Body of pancreas (tissue), 4 donors: ENCODE data around the gene TOB2. TPM values are rescaled to one million over a fixed set of nuclear protein-coding genes. Genes with fewer than 3 reads are reported as not detected.
A peak's percentile ranks its signal among the peaks of the same experiment; 100 is the strongest.

Experiments
- ATAC-seq: fragments of 150-250 bp; one replicate; pipeline ENCODE4 v1.9.1; 2016
- DNase-seq, 4 donors: peaks; one replicate each; pipeline ENCODE4 v3.0.0-alpha.2; 2019
- H3K27ac ChIP-seq, 4 donors: fragments of 200-600 bp; sonication (generic); 1 replicate in 3 of 4; 2 replicates in 1 of 4; pipeline versions ENCODE4 v1.5.1 to v1.6.1; 2016 to 2019; ENCODE audit warnings: mild to moderate bottlenecking in 1 of 4, mixed read lengths in 1 of 4, moderate library complexity in 1 of 4
- H3K27me3 ChIP-seq, 2 donors: fragments of 200-600 bp; sonication (generic); one replicate each; pipeline ENCODE4 v1.6.0; 2016; ENCODE audit warnings: mild to moderate bottlenecking in 1 of 2
- H3K36me3 ChIP-seq, 2 donors: fragments of 200-600 bp; sonication (generic); replicated peaks in 1 of 2; 2 replicates each; pipeline ENCODE4 v1.5.1; 2016; ENCODE audit warnings: low read depth in 2 of 2; ENCODE audit not compliant: insufficient read depth in 1 of 2
- H3K4me1 ChIP-seq: fragments of 200-600 bp; sonication (generic); one replicate; pipeline ENCODE4 v1.6.0; 2016
- H3K4me3 ChIP-seq, 2 donors: fragments of 200-600 bp; sonication (generic); 1 replicate in 1 of 2; 2 replicates in 1 of 2; pipeline ENCODE4 v1.5.1; 2016 to 2019
- H3K9me3 ChIP-seq, 3 donors: fragments of 200-600 bp; sonication (generic); 1 replicate in 2 of 3; 2 replicates in 1 of 3; pipeline ENCODE4 v1.5.1; 2016
- CTCF ChIP-seq, 7 experiments: fragments of 450-650 bp in 4 of 7; fragments of 200-600 bp in 3 of 7; sonication (generic) in 3 of 7; IDR thresholded peaks; one replicate each; pipeline ENCODE4 v1.5.1; 2016 to 2019; ENCODE audit warnings: antibody characterized with exemption in 7 of 7
- POLR2A ChIP-seq, 3 donors: fragments of 450-650 bp; IDR thresholded peaks; one replicate each; pipeline ENCODE4 v1.6.1; 2016; ENCODE audit warnings: antibody characterized with exemption in 3 of 3, mild to moderate bottlenecking in 2 of 3
- WGBS, 2 donors: methylation state at CpG; one replicate each; pipeline ENCODE4 v1.1.5; 2017; 5-methylcytosine and 5-hydroxymethylcytosine counted together
- intact Hi-C: fragments of 100-400 bp; cut with DNase I; formaldehyde crosslinking; loops from one replicate; pipeline ENCODE4 v1.15.1; 2023
- total RNA-seq, 2 donors: library from RNA; depleted of rRNA; stranded (reverse); fragments of >200 nt; gene quantifications; one replicate each; pipeline ENCODE4 v1.1.0, GENCODE V29; 2016

Gene TOB2
- total RNA-seq, 2 donors from 2014 or later, result 23.1 to 27.2 TPM

- Histone ChIP-seq H3K9me3 (no peaks in the 10 kb centered on the region), H3K27ac (peak overlapping the region; percentile 99 to 100 (median 100)), H3K36me3 (no peaks in the 10 kb centered on the region), H3K4me3 (peak overlapping the region; percentile 55 to 75), H3K4me1 (peaks cover 16% of the 10 kb centered on the region), H3K27me3 (no peaks in the 10 kb centered on the region)
- TF ChIP-seq POLR2A (IDR thresholded peaks at IDR 0.05) (peak; percentile 82 to 94 (median 84)), CTCF (IDR thresholded peaks at IDR 0.05) (peak in 1 of 7 experiments; percentile 5)
- ATAC-seq, result peak; percentile 80
- 0% methylated on average over 25 to 28 of the region's 28 CpGs for WGBS, 2 donors
- intact Hi-C loops, result no loop called here
- DNase-seq, result peak; percentile 94 to 98 (median 96)
Observed at GRCh38 chr22:41448189-41448808, 1.7 kb upstream of the TOB2 start.

GRCh38 chr22:41447435-41448188, 1.0 kb upstream of the TOB2 start:
- Histone ChIP-seq H3K4me3 (peak overlapping the region; percentile 75 to 97), H3K4me1 (peaks cover 23% of the 10 kb centered on the region), H3K9me3 (no peaks in the 10 kb centered on the region), H3K27ac (peak overlapping the region; percentile 99 to 100 (median 100)), H3K36me3 (no peaks in the 10 kb centered on the region), H3K27me3 (no peaks in the 10 kb centered on the region)
- peak; percentile 68 to 77 (median 76) for DNase-seq
- intact Hi-C loops, result no loop called here
- WGBS, 2 donors, result 0 to 1% methylated on average over 32 to 63 of the region's 63 CpGs
- TF ChIP-seq POLR2A (IDR thresholded peaks at IDR 0.05) (no peak), CTCF (IDR thresholded peaks at IDR 0.05) (peak in 1 of 7 experiments; percentile 2)
- peak; percentile 27 for ATAC-seq

GRCh38 chr22:41446057-41446501, 522 bp downstream of the TOB2 start:
- no peak for ATAC-seq
- intact Hi-C loops, result no loop called here
- peak overlapping the region; percentile 99 to 100 (median 100) for H3K27ac ChIP-seq
- TF ChIP-seq POLR2A (IDR thresholded peaks at IDR 0.05), result no peak
- TF ChIP-seq CTCF (IDR thresholded peaks at IDR 0.05), result no peak
- peaks cover 37% of the 10 kb centered on the region for H3K4me1 ChIP-seq
- WGBS, 2 donors, result 1% methylated on average over 18 to 30 of the region's 34 CpGs
- DNase-seq, result peak; percentile 38 to 52 (median 44)
- H3K4me3 ChIP-seq, result peak overlapping the region; percentile 80 to 97
- no peaks in the 10 kb centered on the region for H3K9me3 ChIP-seq
- no peaks in the 10 kb centered on the region for H3K27me3 ChIP-seq
- H3K36me3 ChIP-seq, result no peaks in the 10 kb centered on the region

GRCh38 chr22:41445129-41446056, 1.2 kb downstream of the TOB2 start:
- DNase-seq (peak in 3 of 4 donors; percentile 33 to 45 (median 35)), ATAC-seq (no peak)
- peak overlapping the region; percentile 99 to 100 (median 100) for H3K27ac ChIP-seq
- 0 to 1% methylated on average over 22 of the region's 22 CpGs for WGBS, 2 donors
- TF ChIP-seq CTCF (IDR thresholded peaks at IDR 0.05) (no peak), POLR2A (IDR thresholded peaks at IDR 0.05) (peak in 1 of 3 donors; percentile 5)
- H3K4me3 ChIP-seq, result peak overlapping the region; percentile 80 to 97
- H3K9me3 ChIP-seq, result no peaks in the 10 kb centered on the region
- intact Hi-C loops, result no loop called here
- no peaks in the 10 kb centered on the region for H3K36me3 ChIP-seq
- peaks cover 43% of the 10 kb centered on the region for H3K4me1 ChIP-seq
- H3K27me3 ChIP-seq, result no peaks in the 10 kb centered on the region
